Endothelial cell (in vitro differentiated cells): ENCODE measurements around the gene KRTAP9-3. TPM values are rescaled to one million over a fixed set of nuclear protein-coding genes. Genes with fewer than 3 reads are reported as not detected.

Source experiments
- DNase-seq: peaks from one replicate; pipeline ENCODE4 v3.0.0; 2021; ENCODE audit warnings: low spot score
- H3K27ac Mint-ChIP-seq: one replicate; pipeline ENCODE4 v1.8.0; 2021; ENCODE audit warnings: mixed read lengths, inconsistent platforms; ENCODE audit not compliant: unreplicated experiment
- H3K27me3 Mint-ChIP-seq: one replicate; pipeline ENCODE4 v1.8.0; 2021; ENCODE audit warnings: mild to moderate bottlenecking, moderate library complexity, mixed read lengths, inconsistent platforms; ENCODE audit not compliant: unreplicated experiment
- H3K36me3 Mint-ChIP-seq: one replicate; pipeline ENCODE4 v1.8.0; 2021; ENCODE audit warnings: mild to moderate bottlenecking, low read depth, mixed read lengths, inconsistent platforms; ENCODE audit not compliant: unreplicated experiment
- H3K4me1 Mint-ChIP-seq: one replicate; pipeline ENCODE4 v1.8.0; 2021; ENCODE audit warnings: mild to moderate bottlenecking, mixed read lengths, inconsistent platforms; ENCODE audit not compliant: unreplicated experiment
- H3K4me3 Mint-ChIP-seq: one replicate; pipeline ENCODE4 v1.8.0; 2021; ENCODE audit warnings: mild to moderate bottlenecking, mixed read lengths, inconsistent platforms; ENCODE audit not compliant: unreplicated experiment
- H3K9me3 Mint-ChIP-seq: one replicate; pipeline ENCODE4 v1.8.0; 2021; ENCODE audit warnings: mixed read lengths, inconsistent platforms; ENCODE audit not compliant: unreplicated experiment
- CTCF ChIP-seq: fragments of 200-600 bp; sonication (generic); IDR thresholded peaks from one replicate; pipeline ENCODE4 v1.5.0; 2021; ENCODE audit warnings: antibody characterized with exemption; ENCODE audit not compliant: unreplicated experiment
- total RNA-seq: library from RNA; stranded (reverse); fragmentation: NEBNext Ultra II Directional; extraction: Animal tissue kit (Norgen Biotek cat#: 25700); gene quantifications from one replicate; pipeline ENCODE4 v1.2.1, GENCODE V29; 2021; ENCODE audit not compliant: unreplicated experiment

KRTAP9-3 gene
- total RNA-seq, 1 donor from 2014 or later, result not detected

GRCh38 chr17:41196068-41196467, 36.2 kb upstream of the KRTAP9-3 start:
- no peak for TF ChIP-seq CTCF
- Mint-ChIP-seq H3K4me3 (no peak overlapping the region), H3K4me1 (no peaks in the 10 kb centered on the region), H3K27me3 (no peaks in the 10 kb centered on the region), H3K27ac (no peak overlapping the region), H3K9me3 (no peaks in the 10 kb centered on the region), H3K36me3 (no peaks in the 10 kb centered on the region)
- DNase-seq, result no peak

- H3K4me3 Mint-ChIP-seq, result no peak overlapping the region
- no peaks in the 10 kb centered on the region for H3K4me1 Mint-ChIP-seq
- no peaks in the 10 kb centered on the region for H3K9me3 Mint-ChIP-seq
- no peak for TF ChIP-seq CTCF
- H3K27ac Mint-ChIP-seq, result no peak overlapping the region
- H3K36me3 Mint-ChIP-seq, result no peaks in the 10 kb centered on the region
- H3K27me3 Mint-ChIP-seq, result no peaks in the 10 kb centered on the region
- DNase-seq, result no peak
Measured at GRCh38 chr17:41199421-41200078, 32.7 kb upstream of the KRTAP9-3 start.

- Mint-ChIP-seq H3K36me3 (no peaks in the 10 kb centered on the region), H3K4me1 (no peaks in the 10 kb centered on the region), H3K9me3 (no peaks in the 10 kb centered on the region), H3K27ac (no peak overlapping the region), H3K4me3 (no peak overlapping the region), H3K27me3 (no peaks in the 10 kb centered on the region)
- DNase-seq, result no peak
- TF ChIP-seq CTCF, result no peak
Measured at GRCh38 chr17:41211845-41212466, 20.3 kb upstream of the KRTAP9-3 start.

- H3K4me3 Mint-ChIP-seq, result no peak overlapping the region
- no peaks in the 10 kb centered on the region for H3K9me3 Mint-ChIP-seq
- no peaks in the 10 kb centered on the region for H3K27me3 Mint-ChIP-seq
- H3K4me1 Mint-ChIP-seq, result no peaks in the 10 kb centered on the region
- no peak for DNase-seq
- TF ChIP-seq CTCF, result no peak
- no peaks in the 10 kb centered on the region for H3K36me3 Mint-ChIP-seq
- H3K27ac Mint-ChIP-seq, result no peak overlapping the region
Measured at GRCh38 chr17:41212524-41213169, 19.6 kb upstream of the KRTAP9-3 start.

GRCh38 chr17:41215681-41216080, 16.6 kb upstream of the KRTAP9-3 start:
- no peak overlapping the region for H3K27ac Mint-ChIP-seq
- no peak overlapping the region for H3K4me3 Mint-ChIP-seq
- H3K9me3 Mint-ChIP-seq, result no peaks in the 10 kb centered on the region
- H3K27me3 Mint-ChIP-seq, result no peaks in the 10 kb centered on the region
- H3K4me1 Mint-ChIP-seq, result no peaks in the 10 kb centered on the region
- H3K36me3 Mint-ChIP-seq, result no peaks in the 10 kb centered on the region
- no peak for DNase-seq
- TF ChIP-seq CTCF, result no peak
